SK-N-MC (cell line): Measurements from ENCODE around the gene MAPRE3.
A peak's percentile ranks its signal among the peaks of the same experiment; 100 is the strongest.

ENCODE experiments used
- DNase-seq: peaks from one replicate; pipeline ENCODE4 v3.0.0-alpha.2; 2011; ENCODE audit warnings: low read depth, low spot score
- H3K27ac ChIP-seq: fragments of 200-600 bp; sonication (generic); 2 replicates; pipeline ENCODE4 v1.5.1; 2016; ENCODE audit warnings: mixed run types
- H3K36me3 ChIP-seq: fragments of 200-600 bp; sonication (generic); 2 replicates; pipeline ENCODE4 v1.6.1; 2017; ENCODE audit warnings: antibody characterized with exemption, low read length, mixed read lengths; ENCODE audit not compliant: insufficient read depth
- H3K4me3 ChIP-seq: fragments of 200-600 bp; sonication (generic); 2 replicates; pipeline ENCODE4 v1.5.1; 2016
- H3K9ac ChIP-seq: fragments of 200-600 bp; sonication (generic); 2 replicates; pipeline ENCODE4 v1.8.0; 2017; ENCODE audit warnings: mixed run types, mixed read lengths; ENCODE audit not compliant: insufficient read length
- H3K9me3 ChIP-seq: fragments of 200-600 bp; sonication (generic); 2 replicates; pipeline ENCODE4 v1.6.1; 2017; ENCODE audit warnings: low read depth, mild to moderate bottlenecking, antibody characterized with exemption, low read length, moderate library complexity, mixed read lengths
- EZH2 ChIP-seq: fragments of 200-600 bp; sonication (generic); IDR thresholded peaks from one replicate; pipeline ENCODE4 v1.6.1; 2017; ENCODE audit warnings: antibody characterized with exemption
- FOXP2 ChIP-seq: optimal IDR thresholded peaks from 2 replicates; pipeline ENCODE3; 2011; ENCODE audit warnings: mild to moderate bottlenecking, moderate library complexity; ENCODE audit not compliant: insufficient read depth; ENCODE audit errors: extremely low read length, control extremely low read depth
- POLR2AphosphoS5 ChIP-seq: IDR thresholded peaks from 2 replicates; pipeline ENCODE4 v1.6.1; 2012; ENCODE audit warnings: mild to moderate bottlenecking, low read depth, low read length, borderline replicate concordance

Gene MAPRE3

DNA sequence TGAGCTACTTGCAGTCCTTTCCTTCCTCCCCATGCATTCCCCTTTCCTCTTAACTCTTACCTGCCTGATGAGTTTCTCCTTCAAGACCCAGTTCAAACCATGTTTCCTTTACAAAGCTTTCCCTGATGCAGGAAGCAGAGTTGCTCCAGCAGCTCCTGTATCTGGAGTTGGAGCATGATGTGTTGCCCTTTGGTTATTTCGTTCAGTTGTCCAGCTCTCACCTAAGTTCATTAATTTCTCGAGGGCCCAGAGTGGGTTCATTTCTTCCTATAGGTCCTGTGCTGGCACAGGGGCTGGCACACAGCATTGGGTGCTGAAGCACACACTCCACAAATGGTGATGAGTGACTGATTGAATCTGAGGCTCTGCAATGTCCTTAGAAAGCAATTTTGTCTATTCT, 39.3 kb downstream of the MAPRE3 start:
- no peak overlapping the region for H3K9ac ChIP-seq

GRCh38 chr2:27010139-27010538, 39.7 kb downstream of the MAPRE3 start:
- no peak for TF ChIP-seq POLR2AphosphoS5
- no peak for TF ChIP-seq EZH2
- no peak for TF ChIP-seq FOXP2
- H3K9ac ChIP-seq = no peak overlapping the region
- H3K36me3 ChIP-seq = no peaks in the 10 kb centered on the region
- H3K4me3 ChIP-seq = no peak overlapping the region
- no peak overlapping the region for H3K27ac ChIP-seq
- no peaks in the 10 kb centered on the region for H3K9me3 ChIP-seq
- DNase-seq = no peak

More for the DNA sequence above, 39.3 kb downstream of the MAPRE3 start:
- no peak for DNase-seq
- Histone ChIP-seq H3K27ac (no peak overlapping the region), H3K4me3 (no peak overlapping the region), H3K36me3 (no peaks in the 10 kb centered on the region), H3K9me3 (no peaks in the 10 kb centered on the region)
- no peak for TF ChIP-seq EZH2
- no peak for TF ChIP-seq POLR2AphosphoS5
- TF ChIP-seq FOXP2 = no peak

- Histone ChIP-seq H3K27ac (no peak overlapping the region), H3K36me3 (no peaks in the 10 kb centered on the region), H3K9me3 (no peaks in the 10 kb centered on the region), H3K9ac (no peak overlapping the region), H3K4me3 (no peak overlapping the region)
- DNase-seq = no peak
- TF ChIP-seq EZH2 = no peak
- TF ChIP-seq POLR2AphosphoS5 = no peak
- TF ChIP-seq FOXP2 = no peak
These were observed 43.3 kb downstream of the MAPRE3 start for GRCh38 chr2:27013738-27014137.

GRCh38 chr2:27014771-27015433, 44.5 kb downstream of the MAPRE3 start:
- H3K9ac ChIP-seq = no peak overlapping the region
- no peaks in the 10 kb centered on the region for H3K9me3 ChIP-seq
- peak overlapping the region; percentile 82 for H3K27ac ChIP-seq
- no peaks in the 10 kb centered on the region for H3K36me3 ChIP-seq
- no peak for DNase-seq
- no peak for TF ChIP-seq EZH2
- no peak for TF ChIP-seq FOXP2
- TF ChIP-seq POLR2AphosphoS5 = no peak
- H3K4me3 ChIP-seq = no peak overlapping the region

DNA sequence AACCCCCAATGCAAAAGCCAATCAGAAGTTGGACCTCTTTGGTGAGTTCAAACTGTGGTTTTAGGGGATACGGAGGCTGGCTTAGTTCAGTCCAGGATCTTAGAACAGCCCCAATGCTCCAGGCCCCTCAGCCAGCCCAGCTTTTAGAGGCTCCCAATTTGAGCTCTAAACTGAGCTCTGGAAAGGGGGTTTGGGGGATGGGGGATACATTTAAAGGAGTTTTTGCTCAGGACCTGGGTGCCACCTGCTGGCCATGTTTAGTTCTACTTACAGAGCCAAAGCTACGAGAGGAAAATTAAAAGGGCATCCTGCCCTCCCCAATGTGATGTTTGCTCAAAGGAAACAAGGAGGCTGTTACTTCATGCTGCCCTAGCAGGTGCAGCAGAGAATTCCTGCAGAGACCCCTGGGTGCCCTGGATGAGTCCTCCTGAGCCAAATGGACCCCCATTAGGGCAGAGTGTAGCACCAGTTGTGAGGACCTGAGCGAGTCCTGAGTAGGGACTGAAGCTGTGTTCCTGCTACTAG, 46.4 kb downstream of the MAPRE3 start:
- Histone ChIP-seq H3K4me3 (no peak overlapping the region), H3K9ac (no peak overlapping the region), H3K27ac (peak overlapping the region; percentile 82), H3K36me3 (no peaks in the 10 kb centered on the region), H3K9me3 (no peaks in the 10 kb centered on the region)
- TF ChIP-seq FOXP2 (no peak), POLR2AphosphoS5 (no peak), EZH2 (no peak)
- peak; percentile 83 for DNase-seq

GRCh38 chr2:27018142-27018541, 47.7 kb downstream of the MAPRE3 start:
- no peaks in the 10 kb centered on the region for H3K9me3 ChIP-seq
- H3K4me3 ChIP-seq = no peak overlapping the region
- TF ChIP-seq FOXP2 (no peak), EZH2 (no peak), POLR2AphosphoS5 (no peak)
- no peak overlapping the region for H3K27ac ChIP-seq
- DNase-seq = no peak
- H3K9ac ChIP-seq = no peak overlapping the region
- no peaks in the 10 kb centered on the region for H3K36me3 ChIP-seq

GRCh38 chr2:27019459-27019858, 49.0 kb downstream of the MAPRE3 start:
- Histone ChIP-seq H3K36me3 (no peaks in the 10 kb centered on the region), H3K9me3 (no peaks in the 10 kb centered on the region), H3K9ac (no peak overlapping the region), H3K27ac (no peak overlapping the region), H3K4me3 (no peak overlapping the region)
- TF ChIP-seq EZH2 (no peak), FOXP2 (no peak), POLR2AphosphoS5 (no peak)
- no peak for DNase-seq

DNA sequence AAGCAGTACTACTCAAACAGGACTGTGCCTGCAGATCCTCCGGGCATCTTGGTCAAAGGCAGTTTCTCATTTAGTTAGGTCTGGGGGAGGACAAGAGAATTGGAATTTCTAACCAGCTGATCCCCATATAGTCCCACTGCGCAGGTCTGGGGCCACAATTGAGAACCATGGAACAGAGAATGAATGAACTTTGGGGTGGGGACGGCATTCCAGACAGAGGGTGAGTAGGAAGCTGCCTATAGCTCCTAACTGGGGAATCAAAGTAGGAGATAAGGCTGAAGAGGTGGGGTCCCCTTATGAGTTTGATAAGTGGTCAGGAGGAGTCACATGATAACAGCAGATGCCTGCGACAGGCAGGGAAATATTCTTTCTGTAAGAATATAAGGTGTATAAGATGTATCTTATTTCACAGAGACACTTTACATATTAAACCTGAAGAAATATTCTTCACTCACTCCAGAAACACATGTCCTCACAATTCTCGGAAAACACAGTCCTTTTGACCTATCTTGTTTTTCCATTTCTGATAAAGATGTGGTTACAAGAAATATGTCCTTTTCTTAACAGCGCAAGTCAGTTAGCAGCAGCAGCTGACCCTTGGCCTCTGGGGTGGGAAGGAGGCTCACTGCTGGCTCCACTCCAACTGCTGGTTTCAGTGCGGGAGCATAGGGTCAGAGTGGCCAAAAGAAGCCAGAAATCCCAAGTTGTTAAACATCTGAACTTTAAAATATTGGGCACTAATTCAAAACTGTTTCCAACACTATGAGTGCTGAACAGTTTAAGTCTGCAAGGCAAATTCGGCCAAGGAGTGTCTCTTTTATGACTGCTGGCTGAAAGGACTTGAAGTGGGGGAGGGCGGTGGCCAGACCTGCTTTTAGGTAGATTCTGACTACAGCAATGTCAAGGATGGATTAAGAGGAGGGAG, 49.8 kb downstream of the MAPRE3 start:
- H3K4me3 ChIP-seq = no peak overlapping the region
- H3K27ac ChIP-seq = no peak overlapping the region
- H3K9ac ChIP-seq = peak overlapping the region; percentile 25
- no peaks in the 10 kb centered on the region for H3K36me3 ChIP-seq
- no peak for TF ChIP-seq FOXP2
- TF ChIP-seq EZH2 = no peak
- TF ChIP-seq POLR2AphosphoS5 = no peak
- no peak for DNase-seq
- no peaks in the 10 kb centered on the region for H3K9me3 ChIP-seq
